GM18951 (cell line): Measurements from ENCODE around the gene PRRC2B.

ENCODE experiments used
- POLR2A ChIP-seq: IDR thresholded peaks from 4 replicates; pipeline ENCODE4 v1.6.1; 2011; ENCODE audit warnings: mild to moderate bottlenecking; ENCODE audit not compliant: insufficient read length, insufficient read depth; ENCODE audit errors: extremely low read depth
- in situ Hi-C: fragments of 300-500 bp; cut with MboI; formaldehyde crosslinking; loops from one replicate; pipeline ENCODE4 v1.12.0; 2022; ENCODE audit warnings: low sequenced_read_pairs, mixed read lengths, inconsistent platforms; ENCODE audit not compliant: unreplicated experiment

PRRC2B gene

DNA sequence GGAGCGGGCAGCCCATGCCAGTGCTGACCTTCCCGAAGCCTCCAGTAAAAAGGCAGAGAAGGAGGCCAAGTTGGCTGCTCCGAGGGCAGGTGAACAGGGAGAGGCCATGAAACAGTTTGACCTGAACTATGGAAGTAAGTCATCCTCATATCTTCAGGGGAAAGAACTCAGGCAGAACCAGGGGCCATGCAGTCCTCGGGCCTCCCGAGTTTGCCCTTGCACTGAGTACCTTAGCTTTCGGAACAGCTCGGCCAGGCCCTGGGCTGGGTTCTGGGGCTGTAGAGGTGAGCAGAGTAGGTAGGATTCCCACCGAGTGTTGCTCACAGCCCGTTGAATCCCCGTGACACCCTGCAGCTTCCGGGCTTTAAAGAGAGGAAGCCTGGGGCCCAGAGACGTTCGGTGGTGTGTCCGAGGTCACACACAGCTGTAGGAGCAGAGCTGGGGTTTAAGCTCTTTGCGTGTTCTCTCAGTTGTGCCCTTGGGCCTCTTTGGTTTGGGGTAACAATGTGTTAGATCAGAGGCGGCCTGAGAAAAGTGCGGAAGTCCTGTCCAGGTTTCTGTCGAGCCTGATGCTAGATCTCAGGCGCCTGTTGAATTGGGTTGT is 84.0 kb downstream of the PRRC2B start:
- in situ Hi-C loops = no loop called here

DNA sequence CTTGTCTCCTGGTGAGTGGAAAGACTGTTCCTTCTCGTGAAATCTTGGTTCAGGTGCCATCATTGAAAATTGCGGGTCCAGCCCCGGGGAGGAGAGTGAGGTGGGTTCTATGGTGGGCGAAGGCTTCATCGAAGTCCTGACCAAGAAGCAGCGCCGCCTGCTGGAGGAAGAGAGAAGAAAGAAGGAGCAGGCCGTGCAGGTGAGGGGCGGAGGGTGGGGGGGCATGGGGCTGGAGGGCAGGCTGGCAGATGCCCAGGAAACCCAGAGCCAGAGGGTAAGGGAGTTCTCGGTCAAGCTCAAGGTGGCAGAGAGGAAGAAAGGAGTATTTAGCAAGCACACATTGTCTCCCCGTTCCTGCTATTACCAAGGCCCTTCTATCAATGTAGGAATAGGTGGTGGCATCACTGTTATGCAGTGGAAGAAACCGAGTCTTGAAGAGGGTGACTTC is 84.6 kb downstream of the PRRC2B start:
- no peak for TF ChIP-seq POLR2A
- in situ Hi-C loops = no loop called here

More for the DNA sequence above, 84.0 kb downstream of the PRRC2B start:
- no peak for TF ChIP-seq POLR2A

GRCh38 chr9:131478911-131479310 is 85.0 kb downstream of the PRRC2B start:
- no peak for TF ChIP-seq POLR2A
- in situ Hi-C loops = no loop called here

GRCh38 chr9:131480258-131480657 is 86.4 kb downstream of the PRRC2B start:
- no peak for TF ChIP-seq POLR2A
- in situ Hi-C loops = no loop called here

- in situ Hi-C loops = no loop called here
- TF ChIP-seq POLR2A = no peak
These were observed 87.8 kb downstream of the PRRC2B start for GRCh38 chr9:131481441-131482342.

DNA sequence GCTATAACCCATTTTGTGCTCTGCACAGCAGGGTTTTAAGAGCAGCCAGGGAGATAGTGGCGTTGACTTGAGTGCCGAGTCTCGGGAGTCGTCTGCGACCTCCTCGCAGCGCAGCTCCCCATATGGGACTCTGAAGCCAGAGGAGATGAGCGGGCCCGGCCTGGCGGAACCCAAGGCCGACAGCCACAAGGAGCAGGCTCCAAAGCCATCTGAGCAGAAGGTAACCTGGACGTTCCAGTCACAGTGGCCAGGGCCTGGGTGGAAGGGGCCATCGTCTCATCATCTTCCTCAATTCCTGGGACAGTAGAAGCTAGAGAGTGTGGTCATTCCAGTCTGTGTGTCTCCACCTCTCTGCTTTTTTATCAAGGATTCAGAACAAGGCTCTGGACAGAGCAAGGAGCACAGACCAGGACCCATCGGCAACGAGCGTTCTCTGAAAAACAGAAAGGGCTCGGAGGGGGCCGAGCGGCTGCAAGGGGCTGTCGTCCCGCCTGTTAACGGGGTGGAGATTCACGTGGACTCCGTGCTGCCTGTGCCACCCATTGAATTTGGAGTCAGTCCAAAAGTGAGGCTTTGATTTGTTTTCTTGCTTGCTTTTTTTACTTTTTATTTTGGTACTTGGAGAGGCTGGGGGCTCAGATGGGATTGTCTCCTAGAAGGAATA is 88.6 kb downstream of the PRRC2B start:
- in situ Hi-C loops = no loop called here
- no peak for TF ChIP-seq POLR2A

DNA sequence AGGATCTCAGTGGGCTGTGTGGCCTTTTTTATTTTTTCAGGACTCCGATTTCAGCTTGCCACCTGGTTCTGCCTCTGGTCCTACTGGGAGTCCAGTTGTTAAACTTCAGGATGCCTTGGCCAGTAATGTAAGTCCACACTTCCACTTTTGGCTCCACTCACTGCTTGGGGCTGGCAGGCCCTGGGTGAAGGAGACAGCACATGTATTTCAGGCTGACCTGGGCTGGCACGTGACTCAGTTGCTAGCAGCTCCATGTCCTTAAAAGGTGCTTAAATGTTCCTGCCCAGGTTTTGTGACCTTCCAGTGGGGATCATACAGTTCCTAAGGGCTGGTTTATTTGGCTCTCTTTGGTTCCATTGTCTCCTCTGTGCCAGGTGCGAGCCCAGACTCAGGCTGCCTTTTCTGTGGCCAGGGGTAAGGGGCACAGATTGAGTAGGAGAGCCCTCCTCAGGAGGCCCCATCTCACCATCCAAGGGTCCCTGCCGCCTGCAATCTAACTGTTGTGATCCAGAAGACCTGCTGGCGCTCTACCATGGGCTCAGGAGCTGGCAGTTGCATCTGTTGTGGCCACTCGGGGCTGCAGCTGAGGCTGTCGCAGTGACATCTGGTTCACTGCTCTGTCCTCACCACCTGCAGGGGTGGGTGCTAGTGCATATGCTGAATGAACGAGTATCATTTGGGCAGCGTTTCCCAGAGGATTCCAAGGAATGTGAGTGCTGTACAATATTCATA is 89.6 kb downstream of the PRRC2B start:
- TF ChIP-seq POLR2A = no peak
- in situ Hi-C loops = no loop called here

GRCh38 chr9:131484051-131484445 is 90.2 kb downstream of the PRRC2B start:
- TF ChIP-seq POLR2A = no peak
- in situ Hi-C loops = no loop called here

GRCh38 chr9:131484560-131485185 is 90.8 kb downstream of the PRRC2B start:
- in situ Hi-C loops = no loop called here

DNA sequence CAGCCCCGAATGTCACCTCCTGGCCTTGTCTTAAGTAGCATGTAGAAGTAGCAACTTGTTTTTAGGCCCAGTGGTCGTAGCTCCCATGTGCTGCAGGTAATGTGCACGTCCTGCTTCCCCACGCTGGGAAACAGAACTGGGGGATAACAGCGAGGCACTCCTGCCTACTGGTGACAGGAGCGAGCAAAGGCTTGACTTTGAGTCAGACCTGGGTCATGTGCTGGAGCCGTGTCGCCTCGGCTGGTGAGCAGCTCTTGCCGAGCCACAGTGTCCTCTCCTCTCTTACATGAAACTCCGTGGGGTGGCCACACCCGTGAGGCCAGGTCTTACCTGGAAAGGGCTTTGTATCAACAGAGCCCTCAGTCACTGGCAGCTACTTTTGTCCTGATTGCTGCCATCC is 91.3 kb downstream of the PRRC2B start:
- no peak for TF ChIP-seq POLR2A
- in situ Hi-C loops = no loop called here

More at GRCh38 chr9:131484560-131485185, 90.8 kb downstream of the PRRC2B start:
- no peak for TF ChIP-seq POLR2A

DNA sequence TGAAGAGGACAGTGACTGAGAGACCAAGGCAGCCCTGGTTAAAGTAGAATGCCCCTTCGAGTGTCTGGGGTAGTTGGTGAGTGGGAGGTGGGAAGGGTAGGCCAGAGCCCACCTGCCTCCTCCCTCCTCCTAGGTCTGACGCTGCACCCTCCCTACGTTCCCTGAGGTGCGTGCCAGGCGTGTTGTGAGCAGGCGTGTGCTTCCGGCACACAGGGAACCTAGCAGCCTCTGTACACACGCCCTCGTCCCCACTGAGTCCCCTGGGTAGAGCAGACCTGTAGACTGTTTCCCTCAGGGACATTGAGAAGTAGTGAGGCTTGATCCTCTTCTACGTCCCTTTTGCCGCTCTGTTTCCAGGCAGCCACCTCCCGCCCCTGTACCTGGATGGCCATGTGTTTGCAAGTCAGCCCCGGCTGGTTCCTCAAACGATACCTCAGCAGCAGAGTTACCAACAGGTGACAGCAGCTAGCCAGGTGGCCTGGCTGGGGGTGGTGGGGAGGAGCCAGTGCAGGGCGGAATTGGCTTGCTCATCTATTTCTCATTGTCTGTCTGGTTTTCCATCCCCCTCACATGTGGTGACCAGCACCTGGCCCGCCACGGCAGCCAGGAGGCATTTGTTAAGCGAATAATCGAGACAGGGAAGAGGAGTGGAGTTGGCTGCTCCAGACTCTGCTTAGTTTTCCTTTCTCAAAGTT is 92.0 kb downstream of the PRRC2B start:
- in situ Hi-C loops = no loop called here
- TF ChIP-seq POLR2A = no peak

- in situ Hi-C loops = no loop called here
- no peak for TF ChIP-seq POLR2A
These were observed 93.1 kb downstream of the PRRC2B start for GRCh38 chr9:131487001-131487400.
